Brain microvascular endothelial cell (primary cell): ENCODE results near the gene GNPTG.

Experiments
- DNase-seq: peaks from one replicate; pipeline ENCODE4 v3.0.0-alpha.2; 2020
- H3K27ac ChIP-seq: fragments of 250-450 bp; sonication (Bioruptor Pico); 2 replicates; pipeline ENCODE4 v1.5.1; 2020; ENCODE audit warnings: mild to moderate bottlenecking, moderate library complexity
- H3K27me3 ChIP-seq: fragments of 250-450 bp; sonication (Bioruptor Pico); replicated peaks from 2 replicates; pipeline ENCODE4 v1.5.1; 2020; ENCODE audit warnings: mild to moderate bottlenecking
- H3K36me3 ChIP-seq: fragments of 250-450 bp; sonication (Bioruptor Pico); replicated peaks from 2 replicates; pipeline ENCODE4 v1.5.1; 2020; ENCODE audit warnings: mild to moderate bottlenecking
- H3K4me3 ChIP-seq: 2 replicates; pipeline ENCODE4 v1.5.1; 2011; ENCODE audit warnings: low read depth, mild to moderate bottlenecking, control low read depth, low read length, moderate library complexity
- in situ Hi-C: cut with HindIII; loops from 2 replicates; pipeline ENCODE4 v1.10.0; 2017; ENCODE audit warnings: low sequenced_read_pairs, low pct_ligation_motif_present
- TF ChIP-seq, protein P1 (sequence below): IDR thresholded peaks from 2 replicates; pipeline ENCODE4 v1.5.1; 2011; ENCODE audit warnings: low read depth, mild to moderate bottlenecking, moderate library complexity, low read length, control low read depth, inconsistent platforms; ENCODE audit errors: missing control alignments

GNPTG gene

DNA sequence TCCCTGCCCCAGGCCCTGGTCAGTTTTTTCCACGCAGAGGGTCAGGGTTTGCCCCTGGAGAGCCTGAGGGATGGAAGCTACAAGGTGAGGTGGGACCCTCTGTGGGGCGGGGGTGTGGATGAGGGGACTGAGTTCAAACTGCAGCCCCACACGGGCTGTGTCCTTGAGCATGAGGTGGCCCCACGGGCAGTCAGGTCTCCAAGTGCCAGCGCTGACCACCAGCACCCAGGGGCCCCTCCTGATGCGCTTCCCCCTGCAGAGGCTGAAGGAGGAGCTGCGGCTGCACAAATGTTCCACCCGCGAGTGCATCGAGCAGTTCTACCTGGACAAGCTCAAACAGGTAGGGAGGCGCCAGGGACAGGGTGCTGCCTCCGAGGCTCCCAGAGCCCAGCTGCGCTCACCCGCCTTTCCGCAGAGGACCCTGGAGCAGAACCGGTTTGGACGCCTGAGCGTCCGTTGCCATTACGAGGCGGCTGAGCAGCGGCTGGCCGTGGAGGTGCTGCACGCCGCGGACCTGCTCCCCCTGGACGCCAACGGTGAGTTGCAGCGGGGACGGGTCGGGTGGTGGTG lies 4.4 kb upstream of the GNPTG start:
- Histone ChIP-seq H3K4me3 (no peak overlapping the region), H3K27ac (no peak overlapping the region), H3K27me3 (no peaks in the 10 kb centered on the region), H3K36me3 (peaks cover 17% of the 10 kb centered on the region)
- in situ Hi-C loops: no loop called here
- DNase-seq: no peak
- TF ChIP-seq, protein P1, sequence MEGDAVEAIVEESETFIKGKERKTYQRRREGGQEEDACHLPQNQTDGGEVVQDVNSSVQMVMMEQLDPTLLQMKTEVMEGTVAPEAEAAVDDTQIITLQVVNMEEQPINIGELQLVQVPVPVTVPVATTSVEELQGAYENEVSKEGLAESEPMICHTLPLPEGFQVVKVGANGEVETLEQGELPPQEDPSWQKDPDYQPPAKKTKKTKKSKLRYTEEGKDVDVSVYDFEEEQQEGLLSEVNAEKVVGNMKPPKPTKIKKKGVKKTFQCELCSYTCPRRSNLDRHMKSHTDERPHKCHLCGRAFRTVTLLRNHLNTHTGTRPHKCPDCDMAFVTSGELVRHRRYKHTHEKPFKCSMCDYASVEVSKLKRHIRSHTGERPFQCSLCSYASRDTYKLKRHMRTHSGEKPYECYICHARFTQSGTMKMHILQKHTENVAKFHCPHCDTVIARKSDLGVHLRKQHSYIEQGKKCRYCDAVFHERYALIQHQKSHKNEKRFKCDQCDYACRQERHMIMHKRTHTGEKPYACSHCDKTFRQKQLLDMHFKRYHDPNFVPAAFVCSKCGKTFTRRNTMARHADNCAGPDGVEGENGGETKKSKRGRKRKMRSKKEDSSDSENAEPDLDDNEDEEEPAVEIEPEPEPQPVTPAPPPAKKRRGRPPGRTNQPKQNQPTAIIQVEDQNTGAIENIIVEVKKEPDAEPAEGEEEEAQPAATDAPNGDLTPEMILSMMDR: no peak

- TF ChIP-seq, protein P1: no peak
These were observed 3.8 kb upstream of the GNPTG start for GRCh38 chr16:1347962-1348361.

DNA sequence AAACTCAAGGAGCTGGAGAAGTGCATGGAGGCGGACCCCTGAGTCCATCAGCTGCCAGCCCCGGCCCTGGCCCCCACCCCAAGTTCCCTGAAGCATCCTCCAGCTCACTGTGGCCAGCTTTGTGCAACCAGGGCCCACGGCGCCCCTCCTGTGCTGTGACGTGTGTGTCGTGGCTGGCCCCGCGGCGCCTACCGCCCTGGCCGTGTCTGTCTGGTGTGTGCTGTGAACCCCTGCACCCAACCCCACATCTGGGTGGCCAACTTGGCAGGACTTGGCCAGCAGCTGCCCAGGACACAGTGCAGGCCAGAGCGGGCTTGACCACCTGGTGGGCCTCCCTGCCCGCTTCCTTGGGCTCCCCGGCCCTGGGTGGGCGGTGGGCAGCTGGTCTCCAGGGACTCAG lies 3.3 kb upstream of the GNPTG start:
- in situ Hi-C loops: no loop called here
- Histone ChIP-seq H3K27ac (no peak overlapping the region), H3K27me3 (no peaks in the 10 kb centered on the region), H3K4me3 (no peak overlapping the region), H3K36me3 (peaks cover 17% of the 10 kb centered on the region)
- DNase-seq: no peak
- TF ChIP-seq, protein P1: no peak

More at GRCh38 chr16:1347962-1348361, 3.8 kb upstream of the GNPTG start:
- H3K27ac ChIP-seq: no peak overlapping the region
- in situ Hi-C loops: no loop called here
- peaks cover 17% of the 10 kb centered on the region for H3K36me3 ChIP-seq
- no peak for DNase-seq
- H3K4me3 ChIP-seq: no peak overlapping the region
- no peaks in the 10 kb centered on the region for H3K27me3 ChIP-seq

- no peak for DNase-seq
- TF ChIP-seq, protein P1: no peak
- no peaks in the 10 kb centered on the region for H3K27me3 ChIP-seq
- H3K4me3 ChIP-seq: no peak overlapping the region
- H3K27ac ChIP-seq: no peak overlapping the region
- in situ Hi-C loops: no loop called here
- peaks cover 17% of the 10 kb centered on the region for H3K36me3 ChIP-seq
These were observed 2.8 kb upstream of the GNPTG start for GRCh38 chr16:1348926-1349325.

DNA sequence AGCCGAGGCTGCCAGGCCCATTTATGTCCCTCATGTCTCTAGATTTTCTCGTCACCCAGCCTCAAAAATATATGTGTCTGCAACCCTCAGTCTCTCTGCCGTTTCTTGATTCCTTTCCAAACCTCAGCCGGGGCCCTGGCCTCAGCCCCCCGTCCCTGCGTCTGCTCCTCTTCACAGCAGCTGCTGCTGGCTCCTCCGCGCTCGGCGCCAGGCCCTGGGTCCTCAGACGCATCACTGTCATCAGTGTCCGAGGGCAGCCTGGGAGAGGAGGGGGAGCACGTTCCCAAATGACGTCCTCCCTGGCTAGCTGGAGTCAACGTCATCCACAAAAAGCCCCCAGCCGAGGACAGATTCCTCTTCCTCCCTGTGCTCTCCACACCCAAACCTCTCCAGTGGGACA lies 2.4 kb upstream of the GNPTG start:
- Histone ChIP-seq H3K36me3 (peaks cover 17% of the 10 kb centered on the region), H3K27me3 (no peaks in the 10 kb centered on the region), H3K4me3 (no peak overlapping the region), H3K27ac (no peak overlapping the region)
- no peak for DNase-seq
- in situ Hi-C loops: no loop called here
- TF ChIP-seq, protein P1: no peak

DNA sequence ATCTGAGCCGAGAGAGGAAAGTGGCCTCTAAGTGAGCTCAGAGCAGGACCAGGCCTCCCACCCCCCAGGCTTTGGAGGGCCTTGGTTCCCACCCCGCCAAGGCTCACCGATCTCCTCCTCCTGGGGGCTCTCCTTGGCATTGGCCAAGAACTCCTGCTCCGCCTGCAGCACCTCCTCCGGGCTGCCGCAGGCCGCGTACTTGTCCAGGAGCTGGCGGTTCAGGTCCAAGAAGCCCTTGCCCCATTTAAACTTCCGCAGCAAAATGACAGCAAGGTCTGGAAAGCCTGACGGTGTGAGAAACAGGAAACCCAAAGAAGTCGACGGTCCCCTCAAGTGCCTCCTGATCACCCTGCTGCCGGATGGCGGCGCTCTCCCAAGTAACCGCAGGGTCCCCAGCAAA lies 1.8 kb upstream of the GNPTG start:
- Histone ChIP-seq H3K27ac (no peak overlapping the region), H3K27me3 (no peaks in the 10 kb centered on the region), H3K4me3 (no peak overlapping the region), H3K36me3 (peaks cover 17% of the 10 kb centered on the region)
- in situ Hi-C loops: no loop called here
- TF ChIP-seq, protein P1: no peak
- DNase-seq: no peak
